Thyroid gland (tissue), 4 donors: ENCODE data around the gene ARIH2.

ENCODE experiments used
- CTCF ChIP-seq, 6 experiments: fragments of 200-600 bp in 3 of 6; fragments of 450-650 bp in 3 of 6; sonication (generic) in 3 of 6; IDR thresholded peaks; one replicate each; pipeline ENCODE4 v1.5.1; 2016 to 2019; ENCODE audit warnings: antibody characterized with exemption in 6 of 6, mild to moderate bottlenecking in 2 of 6, inconsistent platforms in 1 of 6, moderate library complexity in 1 of 6
- POLR2A ChIP-seq, 2 donors: fragments of 450-650 bp; IDR thresholded peaks; one replicate each; pipeline ENCODE4 v1.6.1; 2017; ENCODE audit warnings: antibody characterized with exemption in 2 of 2, mild to moderate bottlenecking in 2 of 2, moderate library complexity in 1 of 2

- no peak for TF ChIP-seq CTCF (IDR thresholded peaks at IDR 0.05)
- TF ChIP-seq POLR2A (IDR thresholded peaks at IDR 0.05) = no peak
These were observed 70.6 kb downstream of the ARIH2 start for GRCh38 chr3:48989126-48989795.
